Loucy (cell line): ENCODE results near the gene MBD2.

Source experiments
- CTCF ChIP-seq: fragments of 200-600 bp; sonication (generic); conservative IDR thresholded peaks from 2 replicates; pipeline ENCODE4 v1.5.1; 2014; ENCODE audit warnings: mild to moderate bottlenecking, antibody characterized with exemption, low read length
- EZH2phosphoT487 ChIP-seq: fragments of 200-600 bp; IDR thresholded peaks from 2 replicates; pipeline ENCODE4 v1.6.1; 2018; ENCODE audit warnings: antibody characterized with exemption, mild to moderate bottlenecking, moderate library complexity, borderline replicate concordance

DNA sequence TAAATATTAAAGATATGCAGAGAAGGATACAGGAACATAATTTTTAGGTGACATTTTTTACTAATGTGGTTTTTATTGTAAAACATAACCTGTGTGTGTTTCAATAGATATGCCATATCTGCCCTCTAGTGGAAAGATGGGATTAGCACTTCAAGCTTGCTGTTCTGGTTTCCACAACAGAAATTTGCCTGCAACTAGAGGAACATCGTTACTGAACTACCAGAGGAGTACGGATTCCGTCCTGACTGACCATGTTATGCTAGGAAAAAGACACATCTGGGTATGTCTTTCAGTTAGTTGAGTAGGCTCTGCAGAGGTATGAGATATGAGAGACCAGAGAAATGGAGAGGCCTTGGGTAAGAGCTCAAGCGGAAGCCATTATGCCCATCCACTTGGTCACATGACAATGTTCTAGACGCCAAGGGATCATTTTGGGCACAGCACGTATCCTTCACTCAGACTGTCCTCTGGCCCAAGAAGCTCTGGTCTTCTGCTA is 104.9 kb downstream of the MBD2 start:
- TF ChIP-seq CTCF = peak; percentile 98
- no peak for TF ChIP-seq EZH2phosphoT487
